Measurements from ENCODE around the gene PLD2.

Gene PLD2

DNA sequence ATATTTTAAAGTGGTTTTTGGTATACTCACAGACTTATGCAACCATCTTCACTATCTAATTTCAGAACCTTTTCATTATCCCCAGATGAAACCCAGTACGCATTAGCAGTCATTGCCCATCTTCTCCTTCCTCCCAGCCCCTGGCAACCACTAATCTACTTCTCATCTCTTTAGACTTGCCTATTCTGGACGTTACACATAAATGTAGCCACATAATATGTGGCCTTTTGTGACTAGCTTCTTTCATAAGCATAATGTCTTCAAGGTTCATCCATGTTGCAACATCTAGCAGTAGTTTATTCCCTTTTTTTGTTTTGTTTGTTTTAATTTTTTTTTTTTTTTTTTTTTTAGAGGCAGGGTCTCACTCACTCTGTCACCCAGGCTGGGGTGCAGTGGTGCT is 63.9 kb downstream of the PLD2 start:
- Histone ChIP-seq H3K4ac (ENCODE audit: low read depth in 1 of 2, low read length in 2 of 2) (no peak overlapping the region), H3K36me3 (ENCODE audit: control insufficient read depth in 1 of 2, insufficient read depth in 2 of 2, low read depth in 1 of 2, low read length in 2 of 2) (peaks cover 7% of the 10 kb centered on the region in 2 experiments), H2BK120ac (ENCODE audit: low read depth, low read length) (no peak overlapping the region), H2BK15ac (ENCODE audit: low read depth, poor library complexity, severe bottlenecking) (no peak overlapping the region), H3K9me3 (ENCODE audit: control insufficient read depth, low read length) (no peaks in the 10 kb centered on the region), H2BK12ac (ENCODE audit: low read length in 2 of 2) (no peak overlapping the region), H2AFZ (ENCODE audit: low read depth, low read length) (no peak overlapping the region), H2BK5ac (ENCODE audit: low read depth, low read length, poor library complexity, severe bottlenecking) (no peak overlapping the region), H3K79me1 (replicated peaks; ENCODE audit: low read length, poor library complexity, severe bottlenecking) (peaks cover 27% of the 10 kb centered on the region), H3K27me3 (ENCODE audit: control insufficient read depth in 1 of 2, insufficient read depth in 1 of 2, low read length in 2 of 2) (no peaks in the 10 kb centered on the region), H3K18ac (ENCODE audit: low read depth in 1 of 2, low read length in 2 of 2) (no peak overlapping the region), H4K91ac (ENCODE audit: low read length) (no peak overlapping the region), H3K4me2 (ENCODE audit: low read length, poor library complexity, severe bottlenecking) (no peak overlapping the region), H2AK5ac (ENCODE audit: low read length, severe bottlenecking) (no peak overlapping the region), H3K27ac (ENCODE audit: low read length, poor library complexity, severe bottlenecking) (no peak overlapping the region), H3K23ac (ENCODE audit: low read length in 2 of 2) (no peak overlapping the region), H3K14ac (ENCODE audit: low read length in 2 of 2) (no peak overlapping the region), H4K8ac (ENCODE audit: low read length) (no peak overlapping the region), H3K9ac (ENCODE audit: low read length) (no peak overlapping the region), H3K4me1 (ENCODE audit: control insufficient read depth, insufficient read depth, low read depth, low read length) (no peaks in the 10 kb centered on the region), H3K4me3 (ENCODE audit: insufficient read depth in 1 of 2, low read depth in 1 of 2, low read length in 2 of 2) (no peak overlapping the region)
- 93% methylated on average over 2 of the region's 2 CpGs for WGBS
- no peak for DNase-seq

- 82% methylated on average over 8 of the region's 8 CpGs for WGBS
- H4K8ac ChIP-seq (ENCODE audit: low read length): no peak overlapping the region
Measured at GRCh38 chr17:4872786-4873185, 65.8 kb downstream of the PLD2 start.

More at GRCh38 chr17:4872786-4873185, 65.8 kb downstream of the PLD2 start:
- no peaks in the 10 kb centered on the region for H3K27me3 ChIP-seq (ENCODE audit: control insufficient read depth in 1 of 2, insufficient read depth in 1 of 2, low read length in 2 of 2)
- no peak overlapping the region for H3K4me3 ChIP-seq (ENCODE audit: insufficient read depth in 1 of 2, low read depth in 1 of 2, low read length in 2 of 2)
- no peak overlapping the region for H3K27ac ChIP-seq (ENCODE audit: low read length, poor library complexity, severe bottlenecking)
- no peak for DNase-seq
- H3K4me2 ChIP-seq (ENCODE audit: low read length, poor library complexity, severe bottlenecking): no peak overlapping the region
- no peak overlapping the region for H2AFZ ChIP-seq (ENCODE audit: low read depth, low read length)
- no peak overlapping the region for H2BK15ac ChIP-seq (ENCODE audit: low read depth, poor library complexity, severe bottlenecking)
- no peak overlapping the region for H2BK120ac ChIP-seq (ENCODE audit: low read depth, low read length)
- no peak overlapping the region for H3K9ac ChIP-seq (ENCODE audit: low read length)
- H2BK12ac ChIP-seq (ENCODE audit: low read length in 2 of 2): no peak overlapping the region
- peaks cover 39% of the 10 kb centered on the region for H3K79me1 ChIP-seq (replicated peaks; ENCODE audit: low read length, poor library complexity, severe bottlenecking)
- no peaks in the 10 kb centered on the region for H3K4me1 ChIP-seq (ENCODE audit: control insufficient read depth, insufficient read depth, low read depth, low read length)
- no peak overlapping the region for H3K4ac ChIP-seq (ENCODE audit: low read depth in 1 of 2, low read length in 2 of 2)
- no peaks in the 10 kb centered on the region for H3K9me3 ChIP-seq (ENCODE audit: control insufficient read depth, low read length)
- no peak overlapping the region for H2AK5ac ChIP-seq (ENCODE audit: low read length, severe bottlenecking)
- peaks cover 7 to 14% of the 10 kb centered on the region in 2 experiments for H3K36me3 ChIP-seq (ENCODE audit: control insufficient read depth in 1 of 2, insufficient read depth in 2 of 2, low read depth in 1 of 2, low read length in 2 of 2)
- no peak overlapping the region for H2BK5ac ChIP-seq (ENCODE audit: low read depth, low read length, poor library complexity, severe bottlenecking)
- no peak overlapping the region for H3K23ac ChIP-seq (ENCODE audit: low read length in 2 of 2)
- H3K14ac ChIP-seq (ENCODE audit: low read length in 2 of 2): no peak overlapping the region
- no peak overlapping the region for H3K18ac ChIP-seq (ENCODE audit: low read depth in 1 of 2, low read length in 2 of 2)
- no peak overlapping the region for H4K91ac ChIP-seq (ENCODE audit: low read length)

Measured in mesenchymal stem cell (in vitro differentiated cells and primary cell).